Kidney capillary endothelial cell (primary cell): ENCODE data around the gene ZCCHC14.

Source experiments
- DNase-seq: peaks from one replicate; pipeline ENCODE4 v3.0.0-alpha.2; 2018; ENCODE audit warnings: low spot score

ZCCHC14 gene

DNA sequence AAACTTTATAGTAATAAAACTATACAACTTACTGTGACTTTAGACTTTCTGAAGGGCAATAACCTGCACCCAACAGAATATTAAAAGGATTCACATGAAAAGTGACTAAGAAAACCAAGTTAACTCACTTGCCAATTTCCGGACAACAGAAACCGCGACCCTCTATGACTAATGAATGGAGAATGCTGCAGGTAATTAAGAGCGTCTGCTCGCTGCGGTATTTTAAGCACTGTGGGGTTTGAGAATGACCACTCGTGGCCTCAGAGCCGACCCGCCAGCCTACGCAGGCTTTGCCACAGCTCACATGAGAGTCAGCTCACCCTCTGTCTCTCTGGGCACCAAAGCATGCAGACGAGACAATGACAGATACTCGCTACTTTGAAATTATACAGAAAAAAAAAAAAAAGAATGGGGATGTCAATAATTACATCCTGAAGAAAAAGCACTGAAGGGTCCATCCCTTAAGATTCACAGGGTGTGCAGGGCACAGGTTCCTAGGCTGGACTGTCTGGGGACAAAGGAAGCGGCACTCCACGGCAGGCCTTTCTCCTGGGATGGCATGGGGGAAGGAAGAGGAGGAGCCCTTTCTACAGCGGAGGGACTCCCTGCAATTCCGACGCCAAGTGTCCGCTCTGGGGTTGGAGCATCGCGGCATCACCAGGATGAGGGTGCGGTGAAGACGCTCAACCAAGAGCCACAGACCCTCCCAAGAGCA lies 35.0 kb downstream of the ZCCHC14 start:
- peak; percentile 96 for DNase-seq

DNA sequence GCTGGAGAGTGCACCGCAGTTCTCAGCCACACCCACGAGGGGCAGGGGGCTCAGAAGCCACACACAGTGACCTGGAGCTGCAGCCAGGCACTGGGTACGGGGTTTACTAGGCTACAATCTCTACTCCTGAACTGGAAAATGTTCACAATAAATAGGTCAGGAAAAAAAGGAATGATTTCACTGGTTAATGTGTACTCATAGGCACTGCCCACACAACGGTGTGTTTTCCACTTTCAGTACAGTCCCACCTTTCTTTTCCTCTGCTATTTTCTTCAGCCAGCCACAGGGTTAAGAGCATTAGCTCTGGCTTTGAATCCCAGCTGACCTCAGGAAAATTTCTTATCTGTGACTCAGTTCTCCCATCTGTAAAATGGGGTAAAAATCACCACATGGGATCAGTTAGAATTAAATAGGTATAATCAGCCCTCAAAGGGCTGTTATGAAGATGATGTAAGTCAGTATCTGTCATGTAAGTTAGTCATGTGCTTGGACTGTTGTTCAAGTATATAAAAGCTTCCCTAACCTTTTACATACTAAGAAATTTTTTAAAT lies 35.7 kb downstream of the ZCCHC14 start:
- no peak for DNase-seq

DNA sequence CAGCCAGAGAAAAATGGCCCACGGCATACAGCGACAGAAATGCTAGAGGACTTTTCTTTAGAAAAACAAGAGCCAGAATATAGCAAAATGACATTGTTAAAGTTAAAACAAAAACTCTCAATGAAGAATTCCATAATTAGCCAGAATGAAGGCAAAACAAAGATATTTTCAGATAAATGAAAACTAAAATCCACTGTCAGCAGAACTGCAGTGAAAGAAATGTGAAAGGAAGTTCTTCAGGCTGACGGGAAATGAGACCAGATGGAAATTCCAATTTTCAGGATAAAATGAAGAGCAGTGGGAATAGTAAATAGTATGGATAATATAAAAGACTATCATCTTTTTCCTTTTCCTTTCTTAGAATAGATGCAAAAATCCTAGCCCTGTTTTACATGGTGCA lies 38.4 kb downstream of the ZCCHC14 start:
- no peak for DNase-seq

DNA sequence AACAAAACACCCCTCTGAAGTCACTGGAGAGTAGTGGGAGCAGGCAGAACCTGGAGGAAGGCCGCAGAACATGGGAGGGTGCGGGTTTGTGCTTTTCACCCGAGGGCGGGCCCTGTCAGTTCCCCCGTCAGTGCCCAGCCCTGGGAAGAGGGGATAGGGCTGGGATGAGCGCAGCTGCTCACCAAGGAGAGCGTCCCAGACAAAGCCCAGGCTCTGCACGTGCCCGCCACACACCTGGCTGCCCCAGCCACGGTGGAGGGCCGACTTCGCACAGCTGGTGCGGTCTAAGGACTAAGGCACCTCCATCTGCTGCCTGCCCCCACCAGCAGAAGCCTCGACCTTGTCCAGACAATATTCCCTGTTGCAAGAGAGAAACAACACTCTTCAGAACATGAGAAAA lies 39.5 kb downstream of the ZCCHC14 start:
- no peak for DNase-seq

DNA sequence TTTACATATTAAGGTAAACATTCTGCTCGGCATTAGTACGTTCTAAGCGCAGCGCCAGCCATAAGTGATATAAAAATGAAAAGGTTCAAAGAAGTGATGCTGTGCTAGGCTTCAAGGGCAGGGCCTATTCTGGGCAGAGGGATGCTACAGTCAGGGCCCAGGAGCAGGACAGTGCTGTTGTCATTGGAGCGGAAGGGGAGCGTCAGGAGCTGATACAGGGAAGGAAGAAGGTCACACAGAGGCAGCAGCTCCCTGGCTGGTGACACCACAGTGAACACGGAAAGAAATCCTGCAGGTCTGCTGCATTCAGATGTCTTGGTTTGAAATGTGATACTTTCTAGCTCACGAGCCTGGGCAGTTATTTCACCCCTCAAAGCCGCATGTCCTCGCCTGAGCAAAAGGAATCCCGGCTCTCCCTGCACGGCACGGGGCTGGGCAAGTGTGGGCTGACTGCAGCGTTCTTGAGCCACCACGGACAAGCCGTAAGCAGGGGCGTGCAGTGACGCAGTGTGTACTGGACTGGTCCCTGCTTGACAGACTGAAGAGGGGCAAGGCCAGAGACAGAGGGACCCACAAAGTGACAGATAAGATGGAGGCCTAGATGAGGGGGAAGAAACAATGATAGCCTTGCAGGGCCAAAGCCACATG lies 41.1 kb downstream of the ZCCHC14 start:
- no peak for DNase-seq

DNA sequence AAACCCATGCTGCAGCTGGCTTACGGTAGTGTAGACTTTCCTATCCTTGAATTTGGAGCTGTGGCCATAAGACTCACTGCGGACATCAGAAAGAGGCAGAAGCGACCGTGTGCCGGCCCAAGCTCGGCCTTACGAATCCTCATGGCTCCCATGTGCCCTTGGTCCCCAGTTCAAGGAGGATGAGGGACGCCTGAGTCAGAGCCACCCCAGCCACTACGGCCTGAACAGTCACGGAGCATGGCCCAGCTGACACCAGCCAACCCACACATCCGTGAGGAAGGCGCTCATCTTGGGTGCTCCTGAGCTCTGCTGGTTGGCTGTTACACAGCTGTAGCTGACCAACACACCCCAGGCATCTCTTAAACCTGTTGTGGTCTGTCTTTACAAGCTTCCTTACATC lies 44.0 kb downstream of the ZCCHC14 start:
- DNase-seq, result no peak

DNA sequence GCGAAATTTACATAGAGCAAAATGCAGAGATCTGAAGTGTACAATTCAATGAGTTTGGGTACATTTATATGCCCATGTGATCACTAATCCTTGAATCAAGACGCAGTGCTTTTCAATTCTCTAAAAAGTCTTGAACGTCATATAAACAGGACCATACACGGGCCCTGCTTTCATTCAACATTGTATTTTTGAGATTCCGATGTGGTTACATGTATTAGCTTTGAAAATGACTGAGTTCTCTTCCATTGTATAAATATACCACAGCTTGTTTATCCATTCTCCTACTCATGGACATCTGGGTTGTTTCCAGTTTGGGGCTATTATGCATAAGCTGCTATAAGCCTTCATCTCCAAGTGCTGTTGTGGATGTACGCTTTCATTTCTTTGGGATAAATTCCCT lies 45.5 kb downstream of the ZCCHC14 start:
- no peak for DNase-seq

DNA sequence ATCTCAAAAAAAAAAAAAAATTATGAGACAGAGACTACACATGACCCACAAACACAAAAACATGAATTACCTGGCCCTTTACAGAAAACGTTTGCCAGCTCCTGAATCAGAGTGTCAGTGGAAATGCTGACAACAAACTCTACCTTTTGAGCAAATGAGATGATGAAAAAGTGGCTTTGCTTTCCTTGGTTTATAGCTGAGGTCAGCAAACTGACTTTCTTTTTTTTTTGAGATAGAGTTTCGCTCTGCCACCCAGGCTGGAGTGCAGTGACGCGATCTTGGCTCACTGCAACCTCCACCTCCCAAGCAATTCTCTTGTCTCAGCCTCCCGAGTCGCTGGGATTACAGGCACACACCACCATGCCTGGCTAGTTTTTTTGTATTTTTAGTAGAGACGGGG lies 46.3 kb downstream of the ZCCHC14 start:
- DNase-seq, result no peak

DNA sequence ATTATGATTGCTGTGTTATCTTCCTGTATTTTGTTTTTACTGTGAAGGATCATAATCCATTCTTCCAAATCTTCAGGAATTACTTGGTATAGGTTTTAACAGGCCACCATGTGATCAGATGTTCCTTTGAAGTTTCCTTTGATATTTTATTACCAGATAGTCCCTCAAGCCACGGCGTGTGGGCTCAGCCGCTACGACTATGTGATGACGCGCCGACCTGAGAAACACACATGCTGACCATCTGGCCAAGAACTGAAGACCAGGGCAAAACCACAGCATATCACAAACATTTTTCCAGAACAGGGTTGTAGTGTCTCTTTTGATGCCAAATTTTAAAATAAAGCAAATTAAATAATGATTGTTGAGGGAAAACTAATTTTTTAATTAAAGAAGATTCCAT lies 47.3 kb downstream of the ZCCHC14 start:
- DNase-seq, result no peak

DNA sequence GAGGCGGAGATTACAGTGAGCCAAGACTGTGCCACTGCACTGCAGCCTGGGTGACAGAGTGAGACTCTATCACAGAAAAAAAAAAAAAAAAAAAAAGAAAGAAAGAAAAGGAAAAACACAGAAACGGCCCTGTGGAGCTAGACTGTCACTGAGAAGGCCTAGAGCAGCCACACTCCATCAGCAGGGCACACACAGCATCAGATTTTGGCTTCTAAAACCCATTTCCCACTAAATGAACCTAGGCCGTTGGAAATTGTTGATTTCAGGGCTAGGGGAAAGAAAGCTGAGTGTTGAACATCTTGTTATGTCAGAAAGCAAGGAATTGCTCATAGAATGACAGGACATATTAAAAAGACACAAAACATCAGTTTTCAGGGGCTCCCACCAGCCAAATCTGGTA lies 48.9 kb downstream of the ZCCHC14 start:
- DNase-seq, result no peak

DNA sequence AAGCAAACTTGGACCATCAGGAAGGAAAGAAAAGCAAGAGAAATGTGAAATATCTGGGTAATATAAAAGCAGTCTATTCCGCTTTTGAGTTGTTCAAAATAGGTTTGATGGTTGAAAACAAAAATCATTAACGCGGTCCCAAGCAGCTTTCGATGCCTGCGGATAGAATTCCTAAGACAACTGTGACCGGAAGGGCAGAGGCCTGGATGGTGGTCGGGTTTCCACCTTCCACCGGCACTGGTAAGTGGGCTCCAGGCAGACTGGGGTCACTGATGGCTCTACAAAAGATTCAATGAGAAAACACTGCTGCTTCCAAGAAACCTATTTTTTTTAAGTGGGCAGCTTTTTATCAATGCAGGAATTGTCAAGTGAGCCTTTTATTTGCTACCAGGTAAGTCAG lies 49.8 kb downstream of the ZCCHC14 start:
- no peak for DNase-seq

DNA sequence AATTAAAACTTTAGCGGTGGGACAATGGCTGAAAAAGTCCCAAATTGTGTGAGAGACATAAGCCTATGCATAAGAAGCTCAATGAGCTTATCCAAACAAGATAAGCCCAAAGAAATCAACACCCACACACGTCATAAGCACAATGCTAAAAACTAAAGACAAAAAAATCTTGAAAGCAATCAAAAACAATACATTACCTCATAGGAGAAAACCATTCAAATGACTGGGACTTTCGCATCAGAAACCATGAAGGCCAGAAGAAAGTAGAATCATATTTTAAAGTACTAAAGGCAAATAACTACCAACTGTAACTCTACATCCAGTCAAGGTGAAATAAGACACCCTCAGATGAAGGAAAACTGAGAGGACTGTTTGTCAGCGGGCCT lies 50.2 kb downstream of the ZCCHC14 start:
- DNase-seq, result no peak

DNA sequence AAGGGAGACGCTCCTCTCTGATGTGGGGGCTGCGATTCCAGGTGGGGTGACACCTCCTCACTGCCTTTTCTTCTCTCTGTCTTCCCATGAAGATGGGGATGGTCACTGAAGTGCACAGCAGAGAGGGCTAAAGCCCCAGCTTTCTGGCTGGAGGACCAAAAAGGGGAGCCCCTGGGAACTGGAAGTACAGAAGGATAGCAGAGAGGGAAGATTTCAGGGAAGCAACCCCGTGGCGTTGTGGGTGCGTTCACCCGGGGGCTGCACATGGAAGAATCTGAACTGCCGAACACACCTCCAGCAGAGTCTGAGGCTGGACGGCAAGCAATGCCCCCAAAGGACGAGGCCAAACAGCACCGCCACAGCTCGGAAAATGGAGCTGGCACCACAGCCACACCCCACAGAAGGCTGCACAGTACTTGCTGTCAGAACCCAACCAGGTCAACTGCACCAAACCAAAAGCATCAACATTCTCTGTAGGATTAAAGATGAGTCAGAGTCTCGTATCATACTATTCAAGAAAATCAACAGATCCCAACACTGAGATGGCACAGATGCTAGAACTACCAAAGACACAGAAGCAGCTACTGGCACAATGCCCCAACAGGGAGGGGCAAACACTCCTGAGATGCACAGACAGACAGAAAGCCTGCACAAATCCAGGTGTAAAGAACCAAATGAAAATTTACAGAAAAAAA lies 50.8 kb downstream of the ZCCHC14 start:
- DNase-seq, result no peak

DNA sequence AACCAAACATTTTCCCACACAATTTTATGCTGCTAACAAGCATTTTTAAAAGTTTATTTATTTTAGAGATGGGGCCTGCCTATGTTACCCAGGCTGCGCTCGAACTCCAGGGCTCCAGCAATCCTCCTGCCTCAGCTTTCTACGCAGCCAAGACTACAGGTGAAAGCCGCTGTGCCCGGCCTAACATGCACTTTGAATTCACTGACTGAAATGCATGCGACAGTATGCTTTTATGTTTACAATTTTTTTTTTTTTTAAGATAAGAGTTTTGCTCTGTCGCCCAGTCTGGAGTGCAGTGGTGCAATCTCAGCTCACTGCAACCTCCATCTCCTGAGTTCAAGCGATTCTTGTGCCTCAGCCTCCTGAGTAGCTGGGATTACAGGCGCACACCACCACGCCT lies 52.9 kb downstream of the ZCCHC14 start:
- no peak for DNase-seq

DNA sequence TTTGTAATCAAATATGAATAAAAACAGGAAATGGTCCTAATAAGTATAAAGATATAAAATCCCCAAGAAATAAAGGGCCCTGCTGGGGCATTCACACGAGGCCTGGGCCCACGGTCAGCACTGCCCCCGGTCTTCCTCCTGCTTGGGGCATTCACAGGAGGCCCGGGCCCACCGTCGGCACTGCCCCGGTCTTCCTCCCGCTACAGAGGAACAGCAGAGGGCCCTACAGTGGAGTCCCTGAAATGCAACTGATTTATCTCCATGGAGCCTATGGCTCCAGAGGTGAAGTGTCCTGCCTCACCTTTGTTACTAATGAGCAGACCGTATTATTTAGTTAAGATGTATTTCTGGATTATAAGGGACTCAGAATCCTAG lies 54.2 kb downstream of the ZCCHC14 start:
- DNase-seq, result no peak

DNA sequence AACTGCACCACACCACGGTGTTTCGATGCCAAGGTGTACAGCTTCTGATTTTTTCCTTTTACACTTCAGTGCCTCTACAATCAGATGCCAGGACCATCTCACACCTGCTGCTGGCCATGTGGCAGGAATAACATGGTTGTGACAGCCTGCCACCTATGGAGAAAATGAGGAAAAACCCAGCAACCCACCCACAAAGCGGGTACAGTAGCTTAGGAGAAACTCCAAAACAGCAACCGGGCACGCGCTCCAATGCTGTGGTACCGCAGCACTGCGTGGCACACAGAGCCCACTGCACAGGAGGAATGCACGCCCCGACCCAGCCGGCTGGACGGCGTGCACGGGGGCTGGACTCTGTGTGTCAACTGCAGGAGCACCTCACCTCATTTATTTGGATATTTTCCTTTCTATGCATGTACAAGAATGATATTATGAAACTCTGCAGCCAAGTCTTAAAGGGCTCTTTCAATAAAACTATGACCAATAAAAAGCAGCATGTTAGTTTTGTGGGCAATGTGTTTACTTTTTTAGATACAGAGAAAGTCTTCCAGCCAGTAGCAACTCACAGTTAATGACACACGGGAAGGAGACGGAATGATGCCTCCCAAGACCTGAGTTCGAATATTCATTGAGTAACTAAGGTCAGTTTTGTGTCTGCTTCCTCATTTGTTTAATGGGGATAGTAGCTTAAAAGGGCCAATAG lies 54.8 kb downstream of the ZCCHC14 start:
- DNase-seq, result no peak

DNA sequence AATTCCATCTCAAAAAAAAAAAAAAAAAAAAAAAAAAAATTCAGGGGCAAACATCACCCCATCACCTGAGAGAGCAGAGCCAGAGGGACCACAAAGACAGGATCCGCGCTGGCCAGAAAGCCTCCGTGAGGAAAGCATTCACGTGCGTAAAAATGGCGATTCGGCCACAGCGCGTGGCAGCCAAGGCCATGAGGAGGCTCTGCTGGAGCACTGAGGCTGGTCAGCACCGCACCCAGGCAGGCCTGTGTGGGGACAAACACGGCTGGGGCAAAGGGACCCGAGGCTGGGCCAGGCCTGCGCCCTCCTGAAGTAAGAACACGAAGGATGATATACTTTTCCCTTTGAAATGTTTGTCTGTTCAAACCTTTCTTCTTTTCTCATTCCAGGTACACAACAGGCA lies 55.5 kb downstream of the ZCCHC14 start:
- no peak for DNase-seq

DNA sequence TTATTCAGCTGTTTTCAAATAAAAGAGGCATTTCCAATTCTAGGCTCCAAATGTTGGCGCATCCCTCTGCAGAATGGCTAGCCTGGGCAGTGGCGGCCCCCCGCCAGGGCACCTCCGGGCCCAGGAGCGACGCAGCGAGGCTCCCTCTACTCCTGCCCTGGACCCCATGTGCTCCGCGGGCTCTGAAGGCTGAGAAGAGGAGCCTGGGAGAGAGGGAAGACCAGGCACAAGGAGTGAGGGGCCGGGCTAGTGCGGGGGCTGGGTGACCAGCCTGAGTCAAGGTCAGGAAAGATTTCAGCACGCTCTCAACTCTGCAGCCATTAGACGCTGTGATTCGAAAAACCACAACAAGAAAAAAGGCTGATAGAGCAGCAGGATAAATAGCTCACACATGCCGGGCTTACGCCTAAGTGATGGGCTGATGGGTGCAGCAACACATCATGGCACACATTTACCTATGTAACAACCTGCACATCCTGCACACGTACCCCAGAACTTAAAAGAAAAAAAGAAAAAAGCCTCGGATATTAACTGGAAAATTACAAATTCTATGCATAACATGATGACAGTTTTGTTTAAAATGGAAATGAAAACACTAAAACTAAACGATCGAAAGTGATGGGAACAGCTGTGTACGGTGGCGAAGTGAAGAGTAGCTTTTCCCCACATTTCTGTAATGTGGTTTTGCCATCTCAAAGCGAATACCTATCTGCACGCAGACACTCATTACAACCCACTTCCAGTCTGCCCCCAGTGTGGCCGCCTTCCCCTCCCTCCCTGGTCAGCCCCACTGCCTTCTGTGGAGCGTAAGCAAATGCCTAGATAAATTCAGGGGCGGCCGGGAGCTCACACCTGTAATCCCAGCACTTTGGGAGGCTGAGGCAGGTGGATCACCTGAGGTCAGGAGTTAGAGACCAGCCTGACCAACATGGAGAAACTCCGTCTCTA lies 56.3 kb downstream of the ZCCHC14 start:
- DNase-seq, result no peak

DNA sequence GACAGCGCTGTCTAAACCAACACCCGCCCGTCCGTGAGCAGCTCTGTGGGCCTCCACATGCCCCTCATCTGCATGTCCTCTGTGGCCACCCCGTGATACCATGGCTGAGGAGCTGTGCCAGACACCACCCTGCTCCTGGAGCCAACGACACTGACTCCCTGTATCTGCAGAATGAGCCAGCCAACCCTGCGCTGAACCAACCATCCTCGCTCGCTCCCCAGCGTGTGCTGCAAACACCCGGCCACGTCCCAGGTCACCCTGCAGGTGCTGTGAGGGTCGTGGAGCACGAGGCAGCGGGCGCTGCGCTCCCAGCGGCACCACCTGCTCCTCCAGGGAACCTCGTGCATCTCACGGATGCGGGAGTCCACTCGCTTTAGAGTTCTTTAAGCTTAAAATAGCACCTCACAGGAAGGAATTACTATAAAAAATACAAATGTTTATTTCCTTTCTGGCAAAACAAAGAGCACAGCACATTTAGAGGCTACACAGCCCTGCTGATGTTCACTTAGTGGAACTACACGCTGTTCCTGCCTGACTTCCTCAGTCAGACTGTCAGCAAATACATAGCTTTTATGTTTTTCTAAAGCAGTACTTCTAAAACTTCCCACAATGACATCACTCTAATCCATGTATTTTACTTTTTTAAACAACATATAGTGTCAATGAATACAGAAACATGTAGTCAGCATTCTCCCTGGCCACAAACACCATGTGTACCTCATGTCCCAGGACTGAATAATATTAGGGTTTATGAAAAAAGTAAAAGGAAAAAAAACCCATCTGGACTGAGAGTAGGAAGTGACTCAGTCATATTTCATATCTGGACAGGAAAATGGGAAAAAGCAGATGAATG lies 57.2 kb downstream of the ZCCHC14 start:
- DNase-seq, result peak; percentile 83

DNA sequence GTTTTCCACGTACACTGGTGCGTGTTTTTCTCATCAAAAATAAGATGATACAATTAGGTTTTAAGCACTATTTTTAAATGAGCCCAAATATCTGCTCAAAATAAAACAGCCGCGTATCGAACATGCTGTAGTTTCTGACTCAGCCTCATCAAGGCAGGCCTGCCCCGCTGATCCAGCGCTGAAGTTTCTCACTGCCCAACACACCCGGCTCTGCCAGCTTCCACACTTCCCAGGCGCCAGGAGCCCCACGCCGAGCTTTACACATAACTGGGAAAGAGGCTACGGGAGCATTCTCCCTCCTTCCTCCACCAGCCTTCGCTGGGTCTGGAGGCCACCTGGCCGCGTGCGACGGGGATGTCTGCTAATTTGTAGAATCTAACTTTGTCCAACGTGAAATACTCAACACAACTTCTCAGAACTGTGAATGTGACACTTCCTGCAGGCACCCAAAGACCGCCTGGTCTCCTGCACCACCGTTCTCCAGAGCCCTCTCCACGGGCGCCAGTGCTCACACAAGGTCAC lies 58.6 kb downstream of the ZCCHC14 start:
- no peak for DNase-seq
